ENCODE data around the gene PTPRE.
A peak's percentile ranks its signal among the peaks of the same experiment; 100 is the strongest.

Gene PTPRE

GRCh38 chr10:128001363-128001745, 94.5 kb downstream of the PTPRE start:
- Histone ChIP-seq H3K4me2 (ENCODE audit: low read length) (no peak overlapping the region), H3K4me3 (ENCODE audit: low read length) (no peak overlapping the region), H3K9me3 (replicated peaks; ENCODE audit: low read length) (no peaks in the 10 kb centered on the region), H3K4me1 (ENCODE audit: control insufficient read depth, insufficient read depth, low read length) (peaks cover 12% of the 10 kb centered on the region), H3K9ac (ENCODE audit: low read depth, low read length) (no peak overlapping the region), H3K27me3 (ENCODE audit: control insufficient read depth, insufficient read depth, low read length) (no peaks in the 10 kb centered on the region), H3K36me3 (ENCODE audit: insufficient read depth, low read length) (no peaks in the 10 kb centered on the region)

DNA sequence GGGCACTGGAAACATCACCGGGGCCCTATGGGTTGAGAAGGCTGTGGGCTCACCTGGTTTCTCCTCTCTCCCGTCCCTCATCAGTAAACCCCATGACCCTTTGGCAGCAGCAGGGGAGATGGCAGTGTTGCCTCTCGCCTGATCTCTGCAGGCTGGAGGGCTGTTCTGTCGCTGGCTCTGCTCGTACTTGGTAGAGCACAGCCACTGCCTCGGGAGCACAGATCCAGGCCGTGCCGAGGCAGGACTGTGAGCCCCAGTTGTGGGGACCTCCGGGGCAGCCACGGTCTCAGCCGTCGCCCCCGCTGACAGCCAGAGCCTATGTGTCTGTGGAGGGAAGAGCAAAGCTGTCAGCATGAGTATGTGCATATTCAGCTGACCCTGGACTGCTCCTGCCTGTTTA, 94.9 kb downstream of the PTPRE start:
- H3K36me3 ChIP-seq (ENCODE audit: insufficient read depth, low read length): no peaks in the 10 kb centered on the region
- peaks cover 12% of the 10 kb centered on the region for H3K4me1 ChIP-seq (ENCODE audit: control insufficient read depth, insufficient read depth, low read length)
- H3K4me2 ChIP-seq (ENCODE audit: low read length): no peak overlapping the region
- H3K4me3 ChIP-seq (ENCODE audit: low read length): no peak overlapping the region
- no peaks in the 10 kb centered on the region for H3K9me3 ChIP-seq (replicated peaks; ENCODE audit: low read length)
- no peaks in the 10 kb centered on the region for H3K27me3 ChIP-seq (ENCODE audit: control insufficient read depth, insufficient read depth, low read length)
- no peak overlapping the region for H3K9ac ChIP-seq (ENCODE audit: low read depth, low read length)

DNA sequence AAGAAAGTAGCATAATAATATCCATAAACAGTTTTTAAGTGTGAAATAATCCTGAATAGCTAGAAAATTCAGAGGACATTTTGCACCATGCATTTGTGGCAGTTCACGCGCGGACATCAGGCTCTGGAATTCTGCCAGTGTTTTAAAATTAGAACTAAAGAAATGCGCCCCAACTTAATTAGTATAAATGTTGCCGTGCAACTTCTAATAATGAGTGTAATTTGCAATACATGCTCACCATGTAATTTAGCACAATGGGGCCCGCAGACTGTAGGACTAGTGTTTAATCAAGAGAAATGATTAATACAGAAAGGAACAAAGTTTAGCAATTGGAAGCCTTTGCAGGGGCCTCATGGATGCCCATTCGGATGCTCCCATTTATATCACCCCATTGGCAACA, 96.6 kb downstream of the PTPRE start:
- no peak overlapping the region for H3K4me3 ChIP-seq (ENCODE audit: low read length)
- H3K9me3 ChIP-seq (replicated peaks; ENCODE audit: low read length): no peaks in the 10 kb centered on the region
- H3K36me3 ChIP-seq (ENCODE audit: insufficient read depth, low read length): no peaks in the 10 kb centered on the region
- H3K9ac ChIP-seq (ENCODE audit: low read depth, low read length): no peak overlapping the region
- no peak overlapping the region for H3K4me2 ChIP-seq (ENCODE audit: low read length)
- H3K27me3 ChIP-seq (ENCODE audit: control insufficient read depth, insufficient read depth, low read length): no peaks in the 10 kb centered on the region
- peaks cover 9% of the 10 kb centered on the region for H3K4me1 ChIP-seq (ENCODE audit: control insufficient read depth, insufficient read depth, low read length)

- Histone ChIP-seq H3K4me1 (ENCODE audit: control insufficient read depth, insufficient read depth, low read length) (peaks cover 13% of the 10 kb centered on the region), H3K9me3 (replicated peaks; ENCODE audit: low read length) (no peaks in the 10 kb centered on the region), H3K9ac (ENCODE audit: low read depth, low read length) (no peak overlapping the region), H3K4me3 (ENCODE audit: low read length) (no peak overlapping the region), H3K36me3 (ENCODE audit: insufficient read depth, low read length) (no peaks in the 10 kb centered on the region), H3K4me2 (ENCODE audit: low read length) (no peak overlapping the region), H3K27me3 (ENCODE audit: control insufficient read depth, insufficient read depth, low read length) (no peaks in the 10 kb centered on the region)
Observed at GRCh38 chr10:128005858-128006257, 99.0 kb downstream of the PTPRE start.

GRCh38 chr10:128007056-128007455, 100.2 kb downstream of the PTPRE start:
- Histone ChIP-seq H3K27me3 (ENCODE audit: control insufficient read depth, insufficient read depth, low read length) (no peaks in the 10 kb centered on the region), H3K36me3 (ENCODE audit: insufficient read depth, low read length) (no peaks in the 10 kb centered on the region), H3K9me3 (replicated peaks; ENCODE audit: low read length) (no peaks in the 10 kb centered on the region), H3K4me3 (ENCODE audit: low read length) (no peak overlapping the region), H3K4me2 (ENCODE audit: low read length) (no peak overlapping the region), H3K9ac (ENCODE audit: low read depth, low read length) (no peak overlapping the region), H3K4me1 (ENCODE audit: control insufficient read depth, insufficient read depth, low read length) (peaks cover 13% of the 10 kb centered on the region)

DNA sequence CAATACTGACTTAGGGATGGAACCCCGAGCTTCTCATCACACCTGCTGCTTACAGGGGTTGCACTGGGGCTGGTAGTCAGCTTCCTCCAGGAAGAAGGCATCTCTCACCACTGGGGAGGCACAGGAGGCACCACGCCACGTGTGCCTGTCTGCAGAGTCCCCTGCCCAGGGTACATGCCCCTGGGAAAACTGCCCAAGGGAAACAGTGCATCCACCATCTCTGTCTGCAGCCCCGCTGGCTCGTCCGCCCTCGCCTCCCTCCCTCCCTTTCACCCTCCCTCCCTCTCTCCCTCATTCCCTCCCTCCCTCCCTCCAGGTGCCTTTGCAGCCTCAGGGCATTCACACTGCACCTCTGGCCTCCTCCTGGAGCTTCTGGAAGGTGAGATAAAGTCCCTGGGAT, 101.1 kb downstream of the PTPRE start:
- Histone ChIP-seq H3K27me3 (ENCODE audit: control insufficient read depth, insufficient read depth, low read length) (no peaks in the 10 kb centered on the region), H3K4me1 (ENCODE audit: control insufficient read depth, insufficient read depth, low read length) (peaks cover 13% of the 10 kb centered on the region)

DNA sequence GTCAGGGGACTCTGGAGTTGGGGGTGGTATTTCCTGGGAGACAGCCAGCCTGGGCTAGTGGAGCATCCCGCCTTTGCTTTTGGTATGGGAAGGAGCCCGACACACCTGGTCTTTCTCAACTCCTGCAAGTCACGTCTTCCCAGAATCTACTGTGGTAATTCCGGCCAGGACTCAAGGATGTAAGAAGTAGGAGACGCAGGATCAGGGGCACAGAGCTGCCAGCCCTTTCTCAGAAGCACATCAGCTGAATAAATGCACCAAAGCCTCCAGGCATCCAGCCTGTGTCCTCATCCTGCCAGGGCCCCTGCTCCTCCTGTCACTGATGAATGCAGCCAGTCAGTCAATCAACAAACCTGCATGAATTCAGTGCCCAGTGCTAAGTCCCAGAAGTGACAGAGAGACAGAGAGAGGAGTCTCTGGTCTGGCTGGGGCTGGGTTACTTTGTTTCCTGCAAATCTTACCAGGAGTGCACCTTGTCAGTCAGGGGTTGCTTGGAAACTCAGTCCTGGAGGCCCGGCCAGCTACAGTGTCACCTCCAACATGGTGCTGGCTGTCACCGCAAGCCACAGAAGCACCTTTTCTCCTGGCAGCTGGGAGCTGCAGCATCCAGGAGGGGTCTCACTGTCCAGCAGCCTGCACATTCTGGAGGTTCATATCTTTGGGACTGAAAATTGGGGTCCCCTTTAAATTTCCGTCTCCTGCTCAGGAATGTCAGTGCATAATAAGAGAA, 101.8 kb downstream of the PTPRE start:
- Histone ChIP-seq H3K4me1 (ENCODE audit: control insufficient read depth, insufficient read depth, low read length) (peaks cover 13% of the 10 kb centered on the region), H3K27me3 (ENCODE audit: control insufficient read depth, insufficient read depth, low read length) (no peaks in the 10 kb centered on the region), H3K4me3 (ENCODE audit: low read length) (no peak overlapping the region), H3K4me2 (ENCODE audit: low read length) (no peak overlapping the region), H3K9me3 (replicated peaks; ENCODE audit: low read length) (no peaks in the 10 kb centered on the region), H3K36me3 (ENCODE audit: insufficient read depth, low read length) (no peaks in the 10 kb centered on the region), H3K9ac (ENCODE audit: low read depth, low read length) (no peak overlapping the region)

More for the DNA sequence above, 101.1 kb downstream of the PTPRE start:
- no peak overlapping the region for H3K9ac ChIP-seq (ENCODE audit: low read depth, low read length)
- H3K4me3 ChIP-seq (ENCODE audit: low read length): no peak overlapping the region
- H3K9me3 ChIP-seq (replicated peaks; ENCODE audit: low read length): no peaks in the 10 kb centered on the region
- H3K36me3 ChIP-seq (ENCODE audit: insufficient read depth, low read length): no peaks in the 10 kb centered on the region
- no peak overlapping the region for H3K4me2 ChIP-seq (ENCODE audit: low read length)

- Histone ChIP-seq H3K4me1 (ENCODE audit: control insufficient read depth, insufficient read depth, low read length) (peaks cover 13% of the 10 kb centered on the region), H3K9ac (ENCODE audit: low read depth, low read length) (no peak overlapping the region), H3K27me3 (ENCODE audit: control insufficient read depth, insufficient read depth, low read length) (no peaks in the 10 kb centered on the region), H3K9me3 (replicated peaks; ENCODE audit: low read length) (no peaks in the 10 kb centered on the region), H3K4me3 (ENCODE audit: low read length) (no peak overlapping the region), H3K4me2 (ENCODE audit: low read length) (no peak overlapping the region), H3K36me3 (ENCODE audit: insufficient read depth, low read length) (no peaks in the 10 kb centered on the region)
Observed at GRCh38 chr10:128009372-128010126, 102.6 kb downstream of the PTPRE start.

GRCh38 chr10:128011059-128011979, 104.4 kb downstream of the PTPRE start:
- Histone ChIP-seq H3K4me3 (ENCODE audit: low read length) (peak overlapping the region; percentile 44), H3K9ac (ENCODE audit: low read depth, low read length) (peak overlapping the region; percentile 23), H3K9me3 (replicated peaks; ENCODE audit: low read length) (no peaks in the 10 kb centered on the region), H3K36me3 (ENCODE audit: insufficient read depth, low read length) (no peaks in the 10 kb centered on the region), H3K27me3 (ENCODE audit: control insufficient read depth, insufficient read depth, low read length) (no peaks in the 10 kb centered on the region), H3K4me1 (ENCODE audit: control insufficient read depth, insufficient read depth, low read length) (peaks cover 13% of the 10 kb centered on the region), H3K4me2 (ENCODE audit: low read length) (peak overlapping the region; percentile 68)

- H3K27me3 ChIP-seq (ENCODE audit: control insufficient read depth, insufficient read depth, low read length): no peaks in the 10 kb centered on the region
- H3K4me1 ChIP-seq (ENCODE audit: control insufficient read depth, insufficient read depth, low read length): peaks cover 13% of the 10 kb centered on the region
- H3K4me3 ChIP-seq (ENCODE audit: low read length): no peak overlapping the region
- H3K9ac ChIP-seq (ENCODE audit: low read depth, low read length): no peak overlapping the region
- H3K9me3 ChIP-seq (replicated peaks; ENCODE audit: low read length): no peaks in the 10 kb centered on the region
- H3K4me2 ChIP-seq (ENCODE audit: low read length): no peak overlapping the region
- H3K36me3 ChIP-seq (ENCODE audit: insufficient read depth, low read length): no peaks in the 10 kb centered on the region
Observed at GRCh38 chr10:128013626-128014025, 106.7 kb downstream of the PTPRE start.

- no peaks in the 10 kb centered on the region for H3K27me3 ChIP-seq (ENCODE audit: control insufficient read depth, insufficient read depth, low read length)
- no peaks in the 10 kb centered on the region for H3K36me3 ChIP-seq (ENCODE audit: insufficient read depth, low read length)
- H3K4me1 ChIP-seq (ENCODE audit: control insufficient read depth, insufficient read depth, low read length): peaks cover 13% of the 10 kb centered on the region
- H3K4me2 ChIP-seq (ENCODE audit: low read length): no peak overlapping the region
- H3K9ac ChIP-seq (ENCODE audit: low read depth, low read length): no peak overlapping the region
- H3K4me3 ChIP-seq (ENCODE audit: low read length): no peak overlapping the region
- no peaks in the 10 kb centered on the region for H3K9me3 ChIP-seq (replicated peaks; ENCODE audit: low read length)
Observed at GRCh38 chr10:128014236-128014635, 107.3 kb downstream of the PTPRE start.

All from skeletal muscle satellite cell (primary cell).